HG03575 (cell line): ENCODE data around the gene FXYD1.

Experiments used
- ATAC-seq: cut with Tn5 transposase; IDR thresholded peaks from one replicate; pipeline ENCODE4 v1.9.1; 2021; ENCODE audit not compliant: unreplicated experiment, insufficient number of reproducible peaks, low FRiP score; ENCODE audit errors: extremely low read depth

FXYD1 gene

GRCh38 chr19:35106291-35106583, 32.4 kb upstream of the FXYD1 start:
- no peak for ATAC-seq

- ATAC-seq, result no peak
Measured at GRCh38 chr19:35106898-35107541, 31.6 kb upstream of the FXYD1 start.

- no peak for ATAC-seq
Measured at GRCh38 chr19:35107545-35107944, 31.1 kb upstream of the FXYD1 start.

- no peak for ATAC-seq
Measured at GRCh38 chr19:35108730-35109129, 29.9 kb upstream of the FXYD1 start.

- no peak for ATAC-seq
Measured at GRCh38 chr19:35109395-35110112, 29.1 kb upstream of the FXYD1 start.

GRCh38 chr19:35110974-35111373, 27.6 kb upstream of the FXYD1 start:
- no peak for ATAC-seq

- no peak for ATAC-seq
Measured at GRCh38 chr19:35112995-35113688, 25.5 kb upstream of the FXYD1 start.

GRCh38 chr19:35114353-35115176, 24.1 kb upstream of the FXYD1 start:
- ATAC-seq, result no peak

- no peak for ATAC-seq
Measured at GRCh38 chr19:35115177-35115951, 23.3 kb upstream of the FXYD1 start, which contains the start of gene FXYD3. TSS of gene FXYD3 (plus strand) at chr19:35115823. CDS start at chr19:35119377, 3,554 bp downstream.

GRCh38 chr19:35116072-35116801, 22.4 kb upstream of the FXYD1 start:
- no peak for ATAC-seq

GRCh38 chr19:35117116-35117515, 21.5 kb upstream of the FXYD1 start:
- ATAC-seq, result no peak

GRCh38 chr19:35117799-35118198, 20.8 kb upstream of the FXYD1 start:
- ATAC-seq, result no peak

GRCh38 chr19:35118268-35119020, 20.2 kb upstream of the FXYD1 start:
- no peak for ATAC-seq

- no peak for ATAC-seq
Measured at GRCh38 chr19:35119091-35119490, 19.5 kb upstream of the FXYD1 start.

GRCh38 chr19:35119578-35120155, 19.0 kb upstream of the FXYD1 start:
- no peak for ATAC-seq

- no peak for ATAC-seq
Measured at GRCh38 chr19:35120492-35120891, 18.1 kb upstream of the FXYD1 start.

GRCh38 chr19:35120898-35121297, 17.7 kb upstream of the FXYD1 start:
- no peak for ATAC-seq
